HCT116 (cell line): ENCODE measurements around the gene REXO5. TPM values are rescaled to one million over a fixed set of nuclear protein-coding genes. Genes with fewer than 3 reads are reported as not detected.
A peak's percentile ranks its signal among the peaks of the same experiment; 100 is the strongest.

Source experiments
- ATAC-seq: fragments of 200-7000 bp; cut with Tn5 transposase; 2 replicates; pipeline ENCODE4 v1.9.1; 2020; ENCODE audit warnings: mild to moderate bottlenecking, moderate library complexity
- BruUV-seq: library from RNA; stranded (reverse); fragments of 400-500 nt; replicated peaks from 2 replicates; lab custom pipeline; 2021; lab: Mats Ljungman, UMichigan
- CTCF ChIA-PET: fragments of 300-600 bp; sonication (Branson Sonifier 250); formaldehyde crosslinking; loops from one replicate; lab custom pipeline; 2021; ENCODE audit warnings: antibody characterized with exemption; lab: Charles Lee
- POLR2A ChIA-PET: fragments of 300-600, 350-600 bp; sonication (Branson Sonifier 250); formaldehyde crosslinking; loops from one replicate; lab custom pipeline; 2021; ENCODE audit warnings: antibody characterized with exemption; lab: Charles Lee
- RAD21 ChIA-PET, 2 experiments: fragments of 300-600 bp; sonication (Branson Sonifier 250); formaldehyde crosslinking; loops; one replicate each; lab custom pipeline; 2023; ENCODE audit warnings: low total read pairs in 2 of 2; ENCODE audit not compliant: uncharacterized antibody in 2 of 2, unreplicated experiment in 2 of 2, low non-redundant PET in 1 of 2; lab: Charles Lee
- DNase-seq: peaks from one replicate; pipeline ENCODE4 v3.0.0-alpha.2; 2010; ENCODE audit warnings: low read depth, low spot score
- H2AFZ ChIP-seq: fragments of 200-600 bp; shearing (Covaris generic), sonication (generic); 2 replicates; pipeline ENCODE4 v1.6.1; 2017; ENCODE audit warnings: low read depth, mixed run types, mixed read lengths, antibody characterized with exemption, low read length; ENCODE audit not compliant: poor library complexity, severe bottlenecking
- H3K27ac ChIP-seq: 2 replicates; pipeline ENCODE4 v1.5.1; 2012; ENCODE audit warnings: low read depth, low read length
- H3K27me3 ChIP-seq: fragments of 200-600 bp; sonication (generic); 2 replicates; pipeline ENCODE4 v1.6.1; 2016; ENCODE audit warnings: mixed run types, low read length, mixed read lengths; ENCODE audit not compliant: insufficient read depth
- H3K36me3 ChIP-seq, 2 experiments: fragments of 200-500 bp in 1 of 2; fragments of 200-600 bp in 1 of 2; sonication (Bioruptor generic) in 1 of 2; sonication (generic) in 1 of 2; 2 replicates each; pipeline versions ENCODE4 v1.5.1 to v1.6.1; 2014 to 2016; ENCODE audit warnings: low read length in 2 of 2, inconsistent platforms in 1 of 2, mixed read lengths in 1 of 2, mixed run types in 1 of 2; ENCODE audit not compliant: insufficient read depth in 2 of 2, control insufficient read depth in 1 of 2
- H3K4me1 ChIP-seq, 2 experiments: fragments of 200-600 bp in 1 of 2; sonication (generic) in 1 of 2; 2 replicates each; pipeline versions ENCODE4 v1.5.1 to v1.6.1; 2012 to 2017; ENCODE audit warnings: low read length in 2 of 2, inconsistent platforms in 1 of 2, mild to moderate bottlenecking in 1 of 2, mixed read lengths in 1 of 2, mixed run types in 1 of 2, moderate library complexity in 1 of 2; ENCODE audit not compliant: insufficient read depth in 2 of 2, control insufficient read depth in 1 of 2
- H3K4me2 ChIP-seq: fragments of 200-600 bp; sonication (generic); 2 replicates; pipeline ENCODE4 v1.6.1; 2017; ENCODE audit warnings: mixed run types, low read length, mixed read lengths
- H3K4me3 ChIP-seq, 2 experiments: fragments of 200-600 bp in 1 of 2; sonication (generic) in 1 of 2; replicated peaks in 1 of 2; 2 replicates each; pipeline ENCODE4 v1.5.1; 2011 to 2016; ENCODE audit warnings: low read length in 2 of 2, control low read depth in 1 of 2, low read depth in 1 of 2, mild to moderate bottlenecking in 1 of 2, mixed read lengths in 1 of 2, mixed run types in 1 of 2
- H3K79me2 ChIP-seq: fragments of 200-600 bp; sonication (generic); 2 replicates; pipeline ENCODE4 v1.6.1; 2017; ENCODE audit warnings: mild to moderate bottlenecking, mixed run types, low read length, moderate library complexity, mixed read lengths; ENCODE audit not compliant: insufficient read depth
- H3K9ac ChIP-seq: fragments of 200-600 bp; sonication (generic); 2 replicates; pipeline ENCODE4 v1.6.1; 2016; ENCODE audit warnings: low read length, mixed read lengths
- H3K9me2 ChIP-seq: fragments of 200-600 bp; sonication (generic), shearing (Covaris generic); 2 replicates; pipeline ENCODE4 v1.6.1; 2017; ENCODE audit warnings: mixed run types, mild to moderate bottlenecking, moderate library complexity; ENCODE audit not compliant: insufficient read depth
- H3K9me3 ChIP-seq, 2 experiments: fragments of 200-500 bp in 1 of 2; fragments of 200-600 bp in 1 of 2; sonication (Bioruptor generic) in 1 of 2; sonication (generic) in 1 of 2; 2 replicates each; pipeline ENCODE4 v1.6.1; 2014 to 2017; ENCODE audit warnings: low read length in 2 of 2, mixed read lengths in 2 of 2, inconsistent platforms in 1 of 2, low read depth in 1 of 2, mild to moderate bottlenecking in 1 of 2, mixed run types in 1 of 2, moderate library complexity in 1 of 2; ENCODE audit not compliant: control insufficient read depth in 1 of 2, insufficient read depth in 1 of 2
- H4K20me1 ChIP-seq: fragments of 200-600 bp; sonication (generic), shearing (Covaris generic); 2 replicates; pipeline ENCODE4 v1.6.1; 2017; ENCODE audit warnings: mixed run types, mild to moderate bottlenecking, moderate library complexity; ENCODE audit not compliant: insufficient read depth
- CEBPB ChIP-seq: IDR thresholded peaks from 2 replicates; pipeline ENCODE4 v1.6.1; 2012; ENCODE audit warnings: low read depth
- EZH2 ChIP-seq: fragments of 200-600 bp; sonication (generic); IDR thresholded peaks from 2 replicates; pipeline ENCODE4 v1.6.1; 2017; ENCODE audit warnings: antibody characterized with exemption, mixed run types
- SP1 ChIP-seq: IDR thresholded peaks from 2 replicates; pipeline ENCODE4 v1.6.1; 2012; ENCODE audit warnings: low read depth
- SRF ChIP-seq: IDR thresholded peaks from 2 replicates; pipeline ENCODE4 v1.6.1; 2012; ENCODE audit warnings: low read depth
- YY1 ChIP-seq: IDR thresholded peaks from 2 replicates; pipeline ENCODE4 v1.6.1; 2011; ENCODE audit warnings: low read length, low read depth, moderate library complexity, mild to moderate bottlenecking; ENCODE audit not compliant: insufficient replicate concordance; ENCODE audit errors: extremely low read depth
- intact Hi-C: fragments of 100-400 bp; cut with micrococcal nuclease; formaldehyde crosslinking; loops from 2 replicates; pipeline ENCODE4 v1.10.0; 2022
- total RNA-seq: library from RNA; stranded (reverse); gene quantifications from one replicate; pipeline ENCODE4 v1.2.1, GENCODE V29; 2021; ENCODE audit not compliant: unreplicated experiment
- TF ChIP-seq, protein P1 (sequence below): IDR thresholded peaks from 2 replicates; pipeline ENCODE4 v1.6.1; 2012
- TF ChIP-seq, protein P2 (sequence below): IDR thresholded peaks from 2 replicates; pipeline ENCODE4 v1.6.1; 2011; ENCODE audit warnings: mild to moderate bottlenecking, low read length, moderate library complexity; ENCODE audit not compliant: insufficient replicate concordance; ENCODE audit errors: extremely low read depth
- TF ChIP-seq, protein P3 (sequence below), 3 experiments: fragments of 200-600 bp in 1 of 3; sonication (generic) in 1 of 3; IDR thresholded peaks in 2 of 3; conservative IDR thresholded peaks in 1 of 3; 2 replicates each; pipeline ENCODE4 v1.5.1; 2012 to 2017; ENCODE audit warnings: low read depth in 2 of 3, low read length in 2 of 3, antibody characterized with exemption in 1 of 3, borderline replicate concordance in 1 of 3, control low read depth in 1 of 3, mild to moderate bottlenecking in 1 of 3, mixed read lengths in 1 of 3, mixed run types in 1 of 3, moderate library complexity in 1 of 3; ENCODE audit not compliant: insufficient read depth in 1 of 3

REXO5 gene
- total RNA-seq, 1 experiment from 2014 or later, result 10.5 TPM

DNA sequence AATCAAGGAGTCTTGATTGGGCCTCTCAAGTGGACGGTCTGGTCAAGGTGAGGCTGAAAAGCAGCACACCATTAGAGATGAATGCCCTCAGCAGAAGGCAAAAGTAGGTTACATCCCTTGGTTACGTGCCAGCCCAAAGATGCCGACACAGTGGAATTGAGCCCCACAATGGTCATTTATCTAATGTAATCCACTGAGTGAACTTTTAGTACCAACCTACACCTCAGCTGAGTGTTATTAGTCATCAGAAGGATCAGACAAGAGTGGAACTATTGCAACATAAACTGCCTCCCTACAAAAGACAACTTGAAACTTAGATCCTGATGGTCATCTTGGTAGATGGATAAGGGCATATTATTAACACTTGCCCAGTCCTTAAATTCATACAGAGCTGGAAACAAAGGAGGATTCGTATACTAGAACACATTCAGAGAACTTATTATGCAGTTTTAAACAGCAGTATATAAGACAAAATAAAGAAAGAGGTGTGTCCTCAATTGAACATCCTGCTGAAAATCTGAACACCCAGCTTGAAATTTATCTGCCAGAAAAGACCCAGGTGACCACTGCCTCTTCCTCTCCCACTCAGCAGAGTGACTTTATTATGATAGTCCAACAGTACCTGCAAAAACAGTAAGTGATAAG, 91.0 kb downstream of the REXO5 start:
- ATAC-seq, result no peak
- ChIA-PET CTCF (no interaction called here), POLR2A (no interaction called here)
- no peaks in the 10 kb centered on the region for H3K9me3 ChIP-seq
- H3K4me1 ChIP-seq, result peaks cover 17 to 37% of the 10 kb centered on the region in 2 experiments; a peak in 3 of 4 replicates
- no peaks in the 10 kb centered on the region for H4K20me1 ChIP-seq
- H3K27ac ChIP-seq, result no peak overlapping the region
- H3K4me2 ChIP-seq, result 0 out of 2 replicates have a peak overlapping the region, but pooled peaks have one; percentile 0
- H3K9ac ChIP-seq, result no peak overlapping the region
- peaks cover 88% of the 10 kb centered on the region for H3K79me2 ChIP-seq
- H3K4me3 ChIP-seq, result no peak overlapping the region
- no peak overlapping the region for H2AFZ ChIP-seq
- intact Hi-C loops, result no loop called here
- no peaks in the 10 kb centered on the region for H3K9me2 ChIP-seq
- peak; percentile 80 for TF ChIP-seq CEBPB
- no peak for TF ChIP-seq SP1
- TF ChIP-seq, all 23 proteins: peak for 1
- DNase-seq, result no peak
- BruUV-seq, result no TSS peak
- Histone ChIP-seq H3K36me3 (peaks cover 6 to 14% of the 10 kb centered on the region in 2 experiments; a peak in 3 of 4 replicates), H3K27me3 (no peaks in the 10 kb centered on the region)
- RAD21 ChIA-PET, result interaction anchor here in 1 of 2 experiments (0.6 kb wide), 1 partner anchor 55 kb away, joined by 5 read pairs; no protein-coding TSS in a partner anchor

DNA sequence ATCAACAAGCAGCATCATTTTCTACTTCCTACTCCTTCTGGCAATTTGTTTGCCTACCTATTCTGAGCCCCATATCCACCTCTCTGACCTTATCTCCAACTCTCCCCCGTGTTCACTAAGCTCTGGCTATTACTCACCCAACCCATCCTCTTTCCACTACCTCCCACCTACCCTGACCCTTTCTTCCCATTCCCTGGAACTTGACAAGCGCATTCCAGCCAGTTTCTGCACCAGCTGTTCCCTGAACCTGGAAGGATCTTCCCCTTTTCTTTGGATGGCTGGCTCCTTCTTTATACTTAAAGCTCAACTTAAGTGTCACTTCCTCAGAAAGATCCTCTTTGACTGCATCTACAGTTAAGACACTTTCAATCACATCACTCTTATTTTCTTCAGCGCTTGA, 91.6 kb downstream of the REXO5 start:
- H4K20me1 ChIP-seq, result no peaks in the 10 kb centered on the region
- peaks cover 87% of the 10 kb centered on the region for H3K79me2 ChIP-seq
- no peaks in the 10 kb centered on the region for H3K27me3 ChIP-seq
- intact Hi-C loops, result no loop called here
- no peak overlapping the region for H3K27ac ChIP-seq
- no peak overlapping the region for H2AFZ ChIP-seq
- 0 out of 2 replicates have a peak overlapping the region, but pooled peaks have one; percentile 0 for H3K4me2 ChIP-seq
- peaks cover 6 to 12% of the 10 kb centered on the region in 2 experiments; a peak in 2 of 4 replicates for H3K36me3 ChIP-seq
- POLR2A ChIA-PET, result no interaction called here
- TF ChIP-seq SRF, result no peak
- TF ChIP-seq, protein P1, sequence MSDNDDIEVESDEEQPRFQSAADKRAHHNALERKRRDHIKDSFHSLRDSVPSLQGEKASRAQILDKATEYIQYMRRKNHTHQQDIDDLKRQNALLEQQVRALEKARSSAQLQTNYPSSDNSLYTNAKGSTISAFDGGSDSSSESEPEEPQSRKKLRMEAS, result no peak
- no peak for TF ChIP-seq EZH2
- no peak for TF ChIP-seq SP1
- TF ChIP-seq, protein P2, sequence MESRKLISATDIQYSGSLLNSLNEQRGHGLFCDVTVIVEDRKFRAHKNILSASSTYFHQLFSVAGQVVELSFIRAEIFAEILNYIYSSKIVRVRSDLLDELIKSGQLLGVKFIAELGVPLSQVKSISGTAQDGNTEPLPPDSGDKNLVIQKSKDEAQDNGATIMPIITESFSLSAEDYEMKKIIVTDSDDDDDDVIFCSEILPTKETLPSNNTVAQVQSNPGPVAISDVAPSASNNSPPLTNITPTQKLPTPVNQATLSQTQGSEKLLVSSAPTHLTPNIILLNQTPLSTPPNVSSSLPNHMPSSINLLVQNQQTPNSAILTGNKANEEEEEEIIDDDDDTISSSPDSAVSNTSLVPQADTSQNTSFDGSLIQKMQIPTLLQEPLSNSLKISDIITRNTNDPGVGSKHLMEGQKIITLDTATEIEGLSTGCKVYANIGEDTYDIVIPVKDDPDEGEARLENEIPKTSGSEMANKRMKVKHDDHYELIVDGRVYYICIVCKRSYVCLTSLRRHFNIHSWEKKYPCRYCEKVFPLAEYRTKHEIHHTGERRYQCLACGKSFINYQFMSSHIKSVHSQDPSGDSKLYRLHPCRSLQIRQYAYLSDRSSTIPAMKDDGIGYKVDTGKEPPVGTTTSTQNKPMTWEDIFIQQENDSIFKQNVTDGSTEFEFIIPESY, result no peak
- TF ChIP-seq, protein P3, sequence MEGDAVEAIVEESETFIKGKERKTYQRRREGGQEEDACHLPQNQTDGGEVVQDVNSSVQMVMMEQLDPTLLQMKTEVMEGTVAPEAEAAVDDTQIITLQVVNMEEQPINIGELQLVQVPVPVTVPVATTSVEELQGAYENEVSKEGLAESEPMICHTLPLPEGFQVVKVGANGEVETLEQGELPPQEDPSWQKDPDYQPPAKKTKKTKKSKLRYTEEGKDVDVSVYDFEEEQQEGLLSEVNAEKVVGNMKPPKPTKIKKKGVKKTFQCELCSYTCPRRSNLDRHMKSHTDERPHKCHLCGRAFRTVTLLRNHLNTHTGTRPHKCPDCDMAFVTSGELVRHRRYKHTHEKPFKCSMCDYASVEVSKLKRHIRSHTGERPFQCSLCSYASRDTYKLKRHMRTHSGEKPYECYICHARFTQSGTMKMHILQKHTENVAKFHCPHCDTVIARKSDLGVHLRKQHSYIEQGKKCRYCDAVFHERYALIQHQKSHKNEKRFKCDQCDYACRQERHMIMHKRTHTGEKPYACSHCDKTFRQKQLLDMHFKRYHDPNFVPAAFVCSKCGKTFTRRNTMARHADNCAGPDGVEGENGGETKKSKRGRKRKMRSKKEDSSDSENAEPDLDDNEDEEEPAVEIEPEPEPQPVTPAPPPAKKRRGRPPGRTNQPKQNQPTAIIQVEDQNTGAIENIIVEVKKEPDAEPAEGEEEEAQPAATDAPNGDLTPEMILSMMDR (IDR thresholded peaks at IDR 0.05 in 2 of 3, conservative IDR thresholded peaks at IDR 0.05 in 1 of 3; ENCODE audit: borderline replicate concordance in 1 of 3, insufficient read depth in 1 of 3, low read depth in 2 of 3, low read length in 2 of 3), result no peak
- TF ChIP-seq YY1, result no peak
- TF ChIP-seq, all 23 proteins: peak for 0
- Histone ChIP-seq H3K9ac (no peak overlapping the region), H3K9me2 (no peaks in the 10 kb centered on the region), H3K4me1 (peaks cover 23 to 42% of the 10 kb centered on the region in 2 experiments), H3K4me3 (no peak overlapping the region), H3K9me3 (no peaks in the 10 kb centered on the region)
- ChIA-PET RAD21 (no interaction called here), CTCF (no interaction called here)
- ATAC-seq (no peak), DNase-seq (no peak)
- no TSS peak for BruUV-seq
